HepG2 (cell line): ENCODE measurements around the gene ACOT6.

Experiments used
- ATF3 ChIP-seq: sonication (generic); formaldehyde crosslinking; IDR thresholded peaks from 2 replicates; pipeline ENCODE4 v1.4.0; 2020; ENCODE audit warnings: missing genetic modification reagents
- CENPT ChIP-seq: sonication (generic); formaldehyde crosslinking; IDR thresholded peaks from 2 replicates; pipeline ENCODE4 v1.8.0; 2022; ENCODE audit warnings: low read depth, mild to moderate bottlenecking, moderate library complexity, missing genetic modification reagents
- CTCF ChIP-seq: sonication (generic); formaldehyde crosslinking; IDR thresholded peaks from 2 replicates; pipeline ENCODE4 v1.5.0; 2020; ENCODE audit warnings: mild to moderate bottlenecking, missing genetic modification reagents, moderate library complexity
- ELF3 ChIP-seq: IDR thresholded peaks from 2 replicates; pipeline ENCODE4 v1.6.1; 2016; ENCODE audit warnings: missing genetic modification reagents, missing compliant biosample characterization
- EP300 ChIP-seq, 3 experiments: sonication (generic) in 1 of 3; formaldehyde crosslinking in 1 of 3; IDR thresholded peaks; 2 replicates each; pipeline versions ENCODE4 v1.5.1 to v1.6.1; 2011 to 2020; ENCODE audit warnings: low read depth in 2 of 3, low read length in 2 of 3, borderline replicate concordance in 1 of 3, improper control_type of control experiment in 1 of 3, mild to moderate bottlenecking in 1 of 3, missing genetic modification reagents in 1 of 3, moderate library complexity in 1 of 3
- HOXA5 ChIP-seq: sonication (generic); formaldehyde crosslinking; IDR thresholded peaks from 2 replicates; pipeline ENCODE4 v1.4.0; 2020; ENCODE audit warnings: missing genetic modification reagents
- JUND ChIP-seq: sonication (generic); formaldehyde crosslinking; IDR thresholded peaks from 2 replicates; pipeline ENCODE4 v1.8.0; 2022; ENCODE audit warnings: mild to moderate bottlenecking, missing genetic modification reagents
- KMT2B ChIP-seq: IDR thresholded peaks from 2 replicates; pipeline ENCODE4 v1.6.1; 2016; ENCODE audit warnings: missing genetic modification reagents, missing compliant biosample characterization
- LCORL ChIP-seq, 2 experiments: fragments of 450-650 bp in 1 of 2; sonication (generic) in 1 of 2; formaldehyde crosslinking in 1 of 2; IDR thresholded peaks; 2 replicates each; pipeline versions ENCODE4 v1.5.0 to v1.6.1; 2017 to 2020; ENCODE audit warnings: antibody characterized with exemption in 1 of 2, missing genetic modification reagents in 1 of 2
- MYNN ChIP-seq: sonication (generic); formaldehyde crosslinking; IDR thresholded peaks from 2 replicates; pipeline ENCODE4 v1.4.0; 2020; ENCODE audit warnings: mild to moderate bottlenecking, low read depth, missing genetic modification reagents
- THYN1 ChIP-seq: sonication (generic); formaldehyde crosslinking; IDR thresholded peaks from 2 replicates; pipeline ENCODE4 v1.8.1; 2023; ENCODE audit warnings: low read depth, mild to moderate bottlenecking, moderate library complexity, missing genetic modification reagents, borderline replicate concordance
- ZNF567 ChIP-seq: sonication (generic); formaldehyde crosslinking; IDR thresholded peaks from 2 replicates; pipeline ENCODE4 v1.8.1; 2023; ENCODE audit warnings: mild to moderate bottlenecking, missing genetic modification reagents, borderline replicate concordance
- ZNF687 ChIP-seq: sonication (generic); formaldehyde crosslinking; IDR thresholded peaks from 2 replicates; pipeline ENCODE4 v1.5.1; 2020; ENCODE audit warnings: mild to moderate bottlenecking, missing genetic modification reagents, moderate library complexity

- TF ChIP-seq ZNF567 (CRISPR knock-in tag) (no peak), HOXA5 (CRISPR knock-in tag) (no peak), JUND (no peak), CENPT (CRISPR knock-in tag) (no peak), MYNN (CRISPR knock-in tag) (no peak), CTCF (CRISPR knock-in tag) (no peak), THYN1 (CRISPR knock-in tag) (no peak), ZNF687 (CRISPR knock-in tag) (no peak), EP300 (IDR thresholded peaks at IDR 0.05; ENCODE audit: low read depth in 2 of 2, low read length in 2 of 2) (no peak), EP300 (CRISPR knock-in tag; IDR thresholded peaks at IDR 0.05; ENCODE audit: borderline replicate concordance) (no peak), LCORL (IDR thresholded peaks at IDR 0.05) (no peak), LCORL (CRISPR knock-in tag; IDR thresholded peaks at IDR 0.05) (no peak), ATF3 (CRISPR knock-in tag) (no peak), KMT2B (CRISPR knock-in tag) (no peak), ELF3 (CRISPR knock-in tag) (no peak)
Observed at GRCh38 chr14:73666583-73666982, 54.3 kb downstream of the ACOT6 start.
